Spinal cord (tissue), 10 donors: ENCODE results near the gene ARID5B. TPM values are rescaled to one million over a fixed set of nuclear protein-coding genes. Genes with fewer than 3 reads are reported as not detected.

Experiments used
- DNase-seq, 6 donors: peaks; one replicate each; pipeline versions ENCODE4 v3.0.0 to v3.0.0-alpha.2; 2013 to 2015; ENCODE audit warnings: low spot score in 6 of 6, low read depth in 4 of 6
- H3K27ac ChIP-seq: one replicate; pipeline ENCODE4 v1.5.1; 2013; ENCODE audit warnings: low read depth, low read length, control low read depth
- H3K27me3 ChIP-seq: one replicate; pipeline ENCODE4 v1.6.1; 2013; ENCODE audit warnings: low read length; ENCODE audit not compliant: control insufficient read depth, insufficient read depth
- H3K36me3 ChIP-seq: one replicate; pipeline ENCODE4 v1.6.1; 2013; ENCODE audit warnings: low read length; ENCODE audit not compliant: control insufficient read depth, insufficient read depth
- H3K4me1 ChIP-seq: one replicate; pipeline ENCODE4 v1.6.1; 2013; ENCODE audit warnings: low read length; ENCODE audit not compliant: control insufficient read depth, insufficient read depth
- H3K4me3 ChIP-seq: one replicate; pipeline ENCODE4 v1.5.1; 2013; ENCODE audit warnings: low read depth, low read length, control low read depth
- H3K9me3 ChIP-seq: one replicate; pipeline ENCODE4 v1.6.1; 2013; ENCODE audit warnings: low read length; ENCODE audit not compliant: control insufficient read depth, insufficient read depth
- WGBS: methylation state at CpG from one replicate; pipeline ENCODE4 v1.1.5; 2013; ENCODE audit warnings: missing lambda C conversion rate; ENCODE audit not compliant: insufficient coverage; 5-methylcytosine and 5-hydroxymethylcytosine counted together
- polyA plus RNA-seq, 2 donors: library from polyadenylated mRNA; unstranded; fragments of 120-200 nt; gene quantifications; one replicate each; pipeline ENCODE4 v1.2.1, GENCODE V29; 2013; ENCODE audit not compliant: insufficient read length in 2 of 2
- total RNA-seq, 2 donors: library from RNA; depleted of rRNA in 1 of 2; stranded (reverse); fragments of 120-200 nt in 1 of 2; fragments of >200 nt in 1 of 2; gene quantifications; one replicate each; pipeline versions ENCODE4 v1.2.3 to v1.2.4, GENCODE V29; 2013 to 2014
- donor health status: healthy.

Gene ARID5B
- total and polyA plus RNA-seq, 4 donors = 9.3 to 26.4 (median 18.4) TPM

DNA sequence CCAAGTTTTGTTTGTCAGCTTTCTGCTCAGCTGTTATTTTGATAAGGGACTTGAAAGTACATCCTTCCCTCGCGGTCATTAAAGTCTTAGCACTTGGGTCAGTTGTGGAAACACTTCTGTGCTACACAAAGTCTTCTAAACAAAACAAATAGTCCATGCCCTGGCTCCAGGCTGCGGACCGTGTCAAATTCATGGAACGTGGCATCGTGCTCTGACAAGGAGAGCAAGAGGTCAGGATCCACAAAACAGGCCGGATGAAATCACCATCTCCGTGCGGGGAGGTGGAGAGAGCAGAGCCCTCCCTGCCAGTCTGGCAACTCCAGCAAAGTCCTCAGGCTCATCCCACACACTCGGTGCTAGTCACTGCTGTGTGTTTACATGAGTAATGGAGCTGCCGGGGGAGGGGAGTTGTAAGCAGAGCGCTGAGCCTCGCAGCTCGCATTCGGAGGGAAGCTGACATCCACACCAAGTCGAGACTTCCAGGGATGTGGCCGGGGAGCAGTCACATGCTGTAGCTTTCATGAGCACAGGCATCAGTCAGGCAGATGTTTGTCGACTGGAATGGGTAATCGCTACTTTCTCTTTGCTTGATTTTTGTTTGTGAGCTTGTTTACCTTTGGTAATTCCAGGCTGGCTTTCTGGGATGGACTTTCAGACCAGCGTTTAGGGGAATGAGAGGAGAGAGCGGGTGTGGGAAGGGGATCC is 147.6 kb downstream of the ARID5B start:
- H3K27me3 ChIP-seq = no peaks in the 10 kb centered on the region
- DNase-seq = peak in 3 of 6 donors; percentile 49 to 83 (median 82)
- WGBS = 8% methylated on average over 17 of the region's 21 CpGs
- peak overlapping the region; percentile 59 for H3K27ac ChIP-seq
- H3K4me1 ChIP-seq = peaks cover 10% of the 10 kb centered on the region
- H3K4me3 ChIP-seq = peak overlapping the region; percentile 29
- no peaks in the 10 kb centered on the region for H3K36me3 ChIP-seq
- H3K9me3 ChIP-seq = no peaks in the 10 kb centered on the region

DNA sequence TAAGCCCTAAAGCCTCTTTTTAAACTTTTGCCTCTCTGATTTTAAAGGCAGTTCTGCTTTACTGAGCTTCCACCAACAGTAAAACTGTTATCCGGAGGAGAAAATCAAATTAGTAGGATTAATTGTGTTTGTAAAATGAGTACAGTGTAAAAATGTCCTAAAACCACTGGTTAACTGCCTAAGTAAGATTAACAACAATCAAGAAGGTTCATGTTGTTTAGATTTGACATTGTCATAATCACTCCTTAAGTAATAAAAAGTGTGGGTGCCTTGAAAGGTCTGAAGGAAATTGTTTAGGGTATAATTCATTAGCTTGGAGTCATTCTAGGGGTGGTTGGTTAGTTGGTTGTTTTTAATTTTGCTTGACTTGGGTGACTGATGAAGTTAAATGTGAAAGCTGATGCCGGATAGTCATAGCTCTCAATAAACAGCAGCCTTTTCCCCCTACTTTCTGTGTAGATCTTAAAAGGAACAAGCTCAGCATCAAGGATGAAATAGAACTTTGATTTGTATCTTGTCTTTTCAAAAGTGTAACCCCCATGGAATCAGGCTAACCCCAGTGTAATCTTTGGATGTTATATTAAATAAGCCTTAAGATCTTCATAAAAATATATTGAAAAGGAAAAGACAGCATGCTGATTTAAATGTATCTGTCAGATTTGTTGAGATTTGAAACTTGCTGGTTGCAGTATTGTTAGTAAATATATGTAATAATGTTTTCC is 148.3 kb downstream of the ARID5B start:
- WGBS = no CpG with 5 or more reads among the region's 2 CpGs
- peak overlapping the region; percentile 59 for H3K27ac ChIP-seq
- no peaks in the 10 kb centered on the region for H3K36me3 ChIP-seq
- no peak for DNase-seq
- H3K27me3 ChIP-seq = no peaks in the 10 kb centered on the region
- peak overlapping the region; percentile 29 for H3K4me3 ChIP-seq
- peaks cover 10% of the 10 kb centered on the region for H3K4me1 ChIP-seq
- no peaks in the 10 kb centered on the region for H3K9me3 ChIP-seq

DNA sequence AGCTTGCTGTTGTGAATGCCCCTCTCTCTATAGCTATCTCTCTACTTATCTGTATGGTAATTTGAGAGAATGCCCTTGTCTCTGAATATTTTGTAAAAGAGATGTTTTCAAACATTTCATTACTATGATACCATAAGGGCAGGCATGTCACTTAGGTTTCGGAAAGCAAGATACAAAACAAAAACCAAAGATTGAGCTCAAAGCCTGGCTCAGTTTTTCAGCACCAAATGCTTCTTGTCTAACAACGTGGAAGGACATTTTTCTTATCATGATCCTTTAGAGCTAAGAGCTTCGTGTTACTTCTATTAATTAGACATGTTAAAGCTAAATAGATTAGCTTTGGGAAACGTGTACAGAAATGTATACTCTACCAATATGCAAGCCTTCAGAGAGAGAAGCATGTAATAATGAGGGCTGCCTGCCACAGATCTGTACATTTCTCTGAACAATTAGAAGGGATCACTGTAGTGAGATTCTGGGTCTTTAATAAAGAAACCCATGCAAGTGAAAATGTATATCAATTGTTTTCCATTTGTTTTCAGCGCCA is 148.9 kb downstream of the ARID5B start:
- Histone ChIP-seq H3K27me3 (no peaks in the 10 kb centered on the region), H3K27ac (no peak overlapping the region), H3K4me3 (peak overlapping the region; percentile 29), H3K36me3 (no peaks in the 10 kb centered on the region), H3K9me3 (no peaks in the 10 kb centered on the region), H3K4me1 (peaks cover 10% of the 10 kb centered on the region)
- no peak for DNase-seq
- 25% methylated on average over 1 of the region's 5 CpGs for WGBS

DNA sequence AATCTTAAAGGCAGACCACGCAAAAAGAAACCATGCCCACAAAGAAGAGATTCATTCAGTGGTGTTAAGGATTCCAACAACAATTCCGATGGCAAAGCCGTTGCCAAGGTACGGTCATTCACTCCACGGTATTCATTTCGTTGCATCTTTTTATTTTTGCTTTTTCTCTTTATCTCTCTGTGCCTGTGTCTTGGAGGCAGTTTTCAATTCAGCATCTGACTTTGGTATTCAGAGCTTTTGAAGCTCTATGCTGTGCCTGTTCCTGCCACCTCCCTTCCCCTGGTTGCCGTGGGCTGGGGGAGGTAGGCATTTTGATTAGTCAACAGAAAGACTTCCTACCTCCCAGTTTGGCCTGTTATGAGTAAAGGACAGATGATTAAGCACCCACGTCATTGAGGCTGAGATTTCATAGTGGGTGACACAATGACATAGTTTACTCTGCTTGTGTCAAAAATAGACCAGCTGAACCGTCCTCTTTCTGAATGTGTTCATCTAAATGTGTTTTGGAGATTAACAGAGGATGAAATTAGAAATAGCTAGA is 149.5 kb downstream of the ARID5B start:
- DNase-seq = peak in 2 of 6 donors; percentile 50 to 65
- peaks cover 10% of the 10 kb centered on the region for H3K4me1 ChIP-seq
- WGBS = 40% methylated on average over 6 of the region's 9 CpGs

DNA sequence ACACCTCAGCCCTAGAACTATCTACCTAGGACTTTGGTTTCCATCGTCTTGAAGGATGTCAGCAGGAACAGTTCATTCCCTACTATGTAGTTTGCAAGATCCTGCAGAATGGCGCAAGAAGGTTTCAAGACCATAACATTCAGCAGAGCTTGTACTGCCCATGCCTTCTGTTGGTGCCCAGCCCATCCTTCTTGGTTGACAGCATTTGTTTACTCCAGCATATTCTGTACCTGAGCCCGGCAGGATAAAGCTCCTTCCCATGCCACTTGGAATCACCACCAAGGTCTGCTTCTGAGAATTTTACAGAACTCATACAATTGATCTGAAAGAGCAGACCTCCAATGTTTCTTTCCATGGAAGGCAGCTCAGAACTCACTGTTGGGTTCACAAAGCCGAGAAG is 150.8 kb downstream of the ARID5B start:
- no peaks in the 10 kb centered on the region for H3K9me3 ChIP-seq
- peaks cover 10% of the 10 kb centered on the region for H3K4me1 ChIP-seq
- H3K4me3 ChIP-seq = no peak overlapping the region
- H3K27me3 ChIP-seq = no peaks in the 10 kb centered on the region
- no peaks in the 10 kb centered on the region for H3K36me3 ChIP-seq
- no peak for DNase-seq
- WGBS = 98% methylated on average over 4 of the region's 4 CpGs
- no peak overlapping the region for H3K27ac ChIP-seq

More for the DNA sequence above, 149.5 kb downstream of the ARID5B start:
- Histone ChIP-seq H3K9me3 (no peaks in the 10 kb centered on the region), H3K36me3 (no peaks in the 10 kb centered on the region), H3K27me3 (no peaks in the 10 kb centered on the region), H3K27ac (no peak overlapping the region), H3K4me3 (peak overlapping the region; percentile 21)

DNA sequence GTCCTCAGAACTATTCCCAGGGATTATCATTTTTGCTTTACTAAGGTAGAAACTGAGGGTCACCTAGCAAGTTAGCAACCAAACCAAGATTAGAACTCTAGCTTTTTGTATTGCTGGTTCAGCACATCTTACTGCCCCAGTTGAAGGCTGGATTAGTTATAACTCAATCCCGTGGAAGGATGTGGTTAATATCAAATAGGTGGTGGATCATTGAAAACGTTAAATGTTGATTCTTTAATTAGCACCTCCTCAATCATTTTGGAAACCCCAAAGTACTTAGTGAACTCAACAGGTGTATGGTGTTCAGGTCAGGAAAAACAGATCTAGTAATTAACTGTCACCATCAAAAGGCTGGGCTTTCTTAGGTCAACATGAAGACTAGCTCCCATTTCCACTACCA is 152.4 kb downstream of the ARID5B start:
- WGBS = no CpG with 5 or more reads among the region's 2 CpGs
- H3K9me3 ChIP-seq = no peaks in the 10 kb centered on the region
- no peaks in the 10 kb centered on the region for H3K27me3 ChIP-seq
- H3K36me3 ChIP-seq = no peaks in the 10 kb centered on the region
- no peak overlapping the region for H3K4me3 ChIP-seq
- peaks cover 8% of the 10 kb centered on the region for H3K4me1 ChIP-seq
- no peak for DNase-seq
- no peak overlapping the region for H3K27ac ChIP-seq

DNA sequence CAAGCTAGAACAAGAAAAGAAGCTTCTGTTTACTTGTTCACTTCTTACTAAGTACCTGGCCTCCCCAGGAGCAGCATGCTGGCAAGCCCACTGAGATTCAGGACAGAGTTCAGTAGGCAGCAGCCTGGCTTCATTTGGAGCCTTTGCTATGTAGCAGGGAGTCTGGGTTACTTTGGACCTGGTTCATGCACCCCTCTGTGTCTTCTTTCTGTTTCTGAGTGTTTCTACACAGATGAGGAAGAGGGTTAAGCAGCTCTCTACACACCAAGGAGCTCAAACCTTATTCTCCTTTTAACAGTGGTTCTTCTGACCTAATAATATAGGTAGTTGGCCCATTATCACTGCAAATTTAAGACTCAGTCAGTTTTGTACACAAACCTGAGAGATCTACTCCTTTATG is 152.9 kb downstream of the ARID5B start:
- Histone ChIP-seq H3K27ac (no peak overlapping the region), H3K4me1 (peaks cover 3% of the 10 kb centered on the region), H3K4me3 (no peak overlapping the region), H3K9me3 (no peaks in the 10 kb centered on the region), H3K36me3 (no peaks in the 10 kb centered on the region), H3K27me3 (no peaks in the 10 kb centered on the region)
- DNase-seq = no peak

DNA sequence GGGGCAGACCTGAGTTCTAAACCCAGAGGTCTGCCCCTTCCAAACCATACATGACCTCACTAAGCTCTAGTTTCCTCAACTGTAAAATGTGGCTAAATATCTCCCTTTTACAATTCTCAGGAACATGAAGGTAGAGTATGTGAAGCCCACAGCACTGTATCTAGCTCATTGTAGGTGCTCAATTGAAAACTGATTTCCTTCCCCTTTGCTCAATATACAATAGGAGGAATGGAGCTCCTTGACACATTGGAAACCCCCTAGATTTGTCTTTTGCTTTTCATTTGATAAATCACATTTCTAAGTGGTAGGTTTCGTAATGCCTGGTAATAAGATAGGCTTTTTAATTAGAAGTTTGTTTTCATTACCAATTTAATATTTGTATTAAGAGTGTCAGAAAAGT is 153.3 kb downstream of the ARID5B start:
- Histone ChIP-seq H3K4me3 (no peak overlapping the region), H3K27me3 (no peaks in the 10 kb centered on the region), H3K36me3 (no peaks in the 10 kb centered on the region), H3K27ac (no peak overlapping the region), H3K4me1 (peaks cover 3% of the 10 kb centered on the region), H3K9me3 (no peaks in the 10 kb centered on the region)
- no peak for DNase-seq
- no CpG with 5 or more reads among the region's 1 CpG for WGBS

DNA sequence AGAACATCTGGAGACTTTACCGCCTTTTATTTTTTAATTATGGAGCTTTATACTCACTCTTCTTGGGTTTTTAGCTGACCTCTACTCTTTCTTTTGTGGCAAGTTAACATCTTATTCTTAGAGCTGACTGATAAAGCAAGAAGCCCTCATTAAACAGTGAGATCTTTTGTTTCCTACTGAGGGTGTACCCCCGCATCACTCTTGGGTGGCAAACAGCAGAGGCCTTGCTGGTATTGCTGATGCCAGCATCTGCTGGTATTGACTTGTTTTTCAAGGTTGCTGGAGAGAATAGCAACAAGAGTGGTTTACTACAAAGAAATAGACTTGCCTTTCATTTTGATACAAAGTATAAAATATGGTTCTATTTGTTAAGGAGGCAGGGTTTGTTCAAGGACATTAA is 154.7 kb downstream of the ARID5B start:
- H3K36me3 ChIP-seq = no peaks in the 10 kb centered on the region
- DNase-seq = no peak
- no peaks in the 10 kb centered on the region for H3K9me3 ChIP-seq
- H3K4me3 ChIP-seq = no peak overlapping the region
- 33% methylated on average over 1 of the region's 2 CpGs for WGBS
- no peaks in the 10 kb centered on the region for H3K27me3 ChIP-seq
- H3K27ac ChIP-seq = peak overlapping the region; percentile 8
- no peaks in the 10 kb centered on the region for H3K4me1 ChIP-seq
